ENCODE results near the gene CLTB.

CLTB gene

GRCh38 chr5:176381423-176381822 lies 34.9 kb downstream of the CLTB start:
- no peak for TF ChIP-seq SIN3A (IDR thresholded peaks at IDR 0.05; ENCODE audit: borderline replicate concordance, insufficient read depth, low read length)
- no peak for TF ChIP-seq FOXP2 (optimal IDR thresholded peaks at IDR 0.05; ENCODE audit: borderline replicate concordance, extremely low read depth, extremely low read length, insufficient read depth)
- no peak for TF ChIP-seq POLR2AphosphoS5 (IDR thresholded peaks at IDR 0.05; ENCODE audit: low read depth, low read length)
- no peak for TF ChIP-seq REST (IDR thresholded peaks at IDR 0.05; ENCODE audit: insufficient read depth in 1 of 2, low read depth in 2 of 2, low read length in 2 of 2)
- no peak for TF ChIP-seq TAF1 (IDR thresholded peaks at IDR 0.05; ENCODE audit: borderline replicate concordance, insufficient read depth, low read length)

GRCh38 chr5:176379881-176380280 lies 36.5 kb downstream of the CLTB start:
- no peak for TF ChIP-seq POLR2AphosphoS5 (IDR thresholded peaks at IDR 0.05; ENCODE audit: low read depth, low read length)
- no peak for TF ChIP-seq SIN3A (IDR thresholded peaks at IDR 0.05; ENCODE audit: borderline replicate concordance, insufficient read depth, low read length)
- TF ChIP-seq FOXP2 (optimal IDR thresholded peaks at IDR 0.05; ENCODE audit: borderline replicate concordance, extremely low read depth, extremely low read length, insufficient read depth), result no peak
- no peak for TF ChIP-seq TAF1 (IDR thresholded peaks at IDR 0.05; ENCODE audit: borderline replicate concordance, insufficient read depth, low read length)
- TF ChIP-seq REST (IDR thresholded peaks at IDR 0.05; ENCODE audit: insufficient read depth in 1 of 2, low read depth in 2 of 2, low read length in 2 of 2), result no peak

GRCh38 chr5:176373100-176373818 lies 43.1 kb downstream of the CLTB start:
- TF ChIP-seq FOXP2 (optimal IDR thresholded peaks at IDR 0.05; ENCODE audit: borderline replicate concordance, extremely low read depth, extremely low read length, insufficient read depth) (no peak), TAF1 (IDR thresholded peaks at IDR 0.05; ENCODE audit: borderline replicate concordance, insufficient read depth, low read length) (no peak), SIN3A (IDR thresholded peaks at IDR 0.05; ENCODE audit: borderline replicate concordance, insufficient read depth, low read length) (no peak), POLR2AphosphoS5 (IDR thresholded peaks at IDR 0.05; ENCODE audit: low read depth, low read length) (no peak), REST (IDR thresholded peaks at IDR 0.05; ENCODE audit: insufficient read depth in 1 of 2, low read depth in 2 of 2, low read length in 2 of 2) (no peak)

- TF ChIP-seq POLR2AphosphoS5 (IDR thresholded peaks at IDR 0.05; ENCODE audit: low read depth, low read length) (no peak), SIN3A (IDR thresholded peaks at IDR 0.05; ENCODE audit: borderline replicate concordance, insufficient read depth, low read length) (no peak), REST (IDR thresholded peaks at IDR 0.05; ENCODE audit: insufficient read depth in 1 of 2, low read depth in 2 of 2, low read length in 2 of 2) (no peak), FOXP2 (optimal IDR thresholded peaks at IDR 0.05; ENCODE audit: borderline replicate concordance, extremely low read depth, extremely low read length, insufficient read depth) (no peak), TAF1 (IDR thresholded peaks at IDR 0.05; ENCODE audit: borderline replicate concordance, insufficient read depth, low read length) (no peak)
Measured at GRCh38 chr5:176371621-176372539, 44.5 kb downstream of the CLTB start.

All from PFSK-1 (cell line).